HG03139 (cell line): ENCODE data around the gene APOL5.
"Not testable (repeated sequence)": the region's sequence is repeated elsewhere in the genome, so short reads cannot be mapped to it uniquely, and the experiment has no call there.

ENCODE experiments used
- ATAC-seq: cut with Tn5 transposase; IDR thresholded peaks from one replicate; pipeline ENCODE4 v1.9.1; 2021; ENCODE audit not compliant: unreplicated experiment

Gene APOL5

GRCh38 chr22:35708917-35709316, 8.8 kb upstream of the APOL5 start:
- no peak for ATAC-seq

- no peak for ATAC-seq
These were observed 6.3 kb upstream of the APOL5 start for GRCh38 chr22:35711336-35711735.

GRCh38 chr22:35712672-35713071, 5.0 kb upstream of the APOL5 start:
- no peak for ATAC-seq

GRCh38 chr22:35719212-35719875, 1.7 kb downstream of the APOL5 start:
- ATAC-seq = no peak

GRCh38 chr22:35721960-35722359, 4.3 kb downstream of the APOL5 start:
- ATAC-seq = no peak

GRCh38 chr22:35725521-35725920, 7.8 kb downstream of the APOL5 start:
- no peak for ATAC-seq

GRCh38 chr22:35726398-35726797, 8.7 kb downstream of the APOL5 start:
- ATAC-seq = no peak

- no peak for ATAC-seq
These were observed 9.3 kb downstream of the APOL5 start for GRCh38 chr22:35726933-35727332.

GRCh38 chr22:35727436-35727835, 9.8 kb downstream of the APOL5 start:
- ATAC-seq = no peak

GRCh38 chr22:35728639-35729308, 11.1 kb downstream of the APOL5 start:
- ATAC-seq = no peak

- no peak for ATAC-seq
These were observed 11.6 kb downstream of the APOL5 start for GRCh38 chr22:35729309-35729698.

GRCh38 chr22:35731321-35731720, 13.6 kb downstream of the APOL5 start:
- no peak for ATAC-seq

- ATAC-seq = no peak
These were observed 14.4 kb downstream of the APOL5 start for GRCh38 chr22:35732116-35732515.

- ATAC-seq = no peak
These were observed 15.4 kb downstream of the APOL5 start for GRCh38 chr22:35733036-35733435.

- no peak for ATAC-seq
These were observed 16.3 kb downstream of the APOL5 start for GRCh38 chr22:35733791-35734516.

- ATAC-seq = no peak
These were observed 16.8 kb downstream of the APOL5 start for GRCh38 chr22:35734517-35734827.

GRCh38 chr22:35735542-35735941, 17.9 kb downstream of the APOL5 start:
- no peak for ATAC-seq

- no peak for ATAC-seq
These were observed 18.5 kb downstream of the APOL5 start for GRCh38 chr22:35736166-35736565.

GRCh38 chr22:35736701-35737100, 19.0 kb downstream of the APOL5 start:
- no peak for ATAC-seq

- ATAC-seq = not testable (repeated sequence)
These were observed 20.2 kb downstream of the APOL5 start for GRCh38 chr22:35737886-35738285.

GRCh38 chr22:35739076-35739930, 21.6 kb downstream of the APOL5 start:
- no peak for ATAC-seq
